ENCODE results near the gene EFCAB11. TPM values are rescaled to one million over a fixed set of nuclear protein-coding genes. Genes with fewer than 3 reads are reported as not detected.
A peak's percentile ranks its signal among the peaks of the same experiment; 100 is the strongest.

EFCAB11 gene
- total RNA-seq, 1 experiment from 2014 or later, result 10.6 TPM

- H3K27ac Mint-ChIP-seq (ENCODE audit: low read depth, unreplicated experiment), result no peak overlapping the region
- intact Hi-C loops (cut with micrococcal nuclease), result no loop called here
- no peaks in the 10 kb centered on the region for H3K27me3 Mint-ChIP-seq (ENCODE audit: insufficient read depth, unreplicated experiment)
- BruUV-seq (replicated peaks), result no TSS peak
- DNase-seq (ENCODE audit: unreplicated experiment), result peak; percentile 6
- H3K9me3 Mint-ChIP-seq (ENCODE audit: unreplicated experiment), result no peaks in the 10 kb centered on the region
- CTCF ChIA-PET, result interaction anchor here (0.6 kb wide), 2 partner anchors 72 to 243 kb away, joined by 3 read pairs; no protein-coding TSS in a partner anchor
- POLR2A ChIA-PET, result no interaction called here
- H3K4me1 Mint-ChIP-seq (ENCODE audit: insufficient read depth, unreplicated experiment), result no peaks in the 10 kb centered on the region
- no peaks in the 10 kb centered on the region for H3K36me3 Mint-ChIP-seq (ENCODE audit: insufficient read depth, unreplicated experiment)
- no peak overlapping the region for H3K4me3 Mint-ChIP-seq (ENCODE audit: unreplicated experiment)
- TF ChIP-seq CTCF (IDR thresholded peaks at IDR 0.05; ENCODE audit: unreplicated experiment), result no peak
Observed at GRCh38 chr14:89844508-89844907, 110.0 kb downstream of the EFCAB11 start.

- H3K27ac Mint-ChIP-seq (ENCODE audit: low read depth, unreplicated experiment), result no peak overlapping the region
- H3K36me3 Mint-ChIP-seq (ENCODE audit: insufficient read depth, unreplicated experiment), result no peaks in the 10 kb centered on the region
- CTCF ChIA-PET, result interaction anchor here (1.0 kb wide), 1 partner anchor 9 kb away, joined by 3 read pairs; no protein-coding TSS in a partner anchor
- TF ChIP-seq CTCF (IDR thresholded peaks at IDR 0.05; ENCODE audit: unreplicated experiment), result no peak
- no peaks in the 10 kb centered on the region for H3K4me1 Mint-ChIP-seq (ENCODE audit: insufficient read depth, unreplicated experiment)
- H3K4me3 Mint-ChIP-seq (ENCODE audit: unreplicated experiment), result no peak overlapping the region
- no peaks in the 10 kb centered on the region for H3K9me3 Mint-ChIP-seq (ENCODE audit: unreplicated experiment)
- BruUV-seq (replicated peaks), result no TSS peak
- intact Hi-C loops (cut with micrococcal nuclease), result no loop called here
- no peak for DNase-seq (ENCODE audit: unreplicated experiment)
- no peaks in the 10 kb centered on the region for H3K27me3 Mint-ChIP-seq (ENCODE audit: insufficient read depth, unreplicated experiment)
- POLR2A ChIA-PET, result interaction anchor here (0.9 to 1.4 kb wide), 3 partner anchors 20 to 42 kb away, joined by 3 read pairs; no protein-coding TSS in a partner anchor
Observed at GRCh38 chr14:89842837-89843236, 111.7 kb downstream of the EFCAB11 start.

- no peaks in the 10 kb centered on the region for H3K36me3 Mint-ChIP-seq (ENCODE audit: insufficient read depth, unreplicated experiment)
Observed at GRCh38 chr14:89841851-89842250, 112.7 kb downstream of the EFCAB11 start.

More at GRCh38 chr14:89841851-89842250, 112.7 kb downstream of the EFCAB11 start:
- Mint-ChIP-seq H3K4me1 (ENCODE audit: insufficient read depth, unreplicated experiment) (no peaks in the 10 kb centered on the region), H3K27ac (ENCODE audit: low read depth, unreplicated experiment) (no peak overlapping the region), H3K9me3 (ENCODE audit: unreplicated experiment) (no peaks in the 10 kb centered on the region), H3K4me3 (ENCODE audit: unreplicated experiment) (no peak overlapping the region), H3K27me3 (ENCODE audit: insufficient read depth, unreplicated experiment) (no peaks in the 10 kb centered on the region)
- ChIA-PET POLR2A (interaction anchor here (0.6 to 1.4 kb wide), 2 partner anchors 40 to 1266 kb away, joined by 3 read pairs; no protein-coding TSS in a partner anchor), CTCF (interaction anchor here (0.5 to 1.3 kb wide), 2 partner anchors 10 to 97 kb away, joined by 3 to 4 read pairs; no protein-coding TSS in a partner anchor)
- TF ChIP-seq CTCF (IDR thresholded peaks at IDR 0.05; ENCODE audit: unreplicated experiment), result no peak
- DNase-seq (ENCODE audit: unreplicated experiment), result no peak
- BruUV-seq (replicated peaks), result no TSS peak
- intact Hi-C loops (cut with micrococcal nuclease), result no loop called here
